WTC11 (cell line): Measurements from ENCODE around the gene ZBTB43. TPM values are rescaled to one million over a fixed set of nuclear protein-coding genes. Genes with fewer than 3 reads are reported as not detected.

ENCODE experiments used
- ATAC-seq: fragments of 200-7000 bp; cut with Tn5 transposase; 2 replicates; pipeline ENCODE4 v1.10.0; 2021; ENCODE audit warnings: mild to moderate bottlenecking, moderate library complexity
- CTCF ChIA-PET: fragments of 300-600 bp; sonication (Branson Sonifier 250); formaldehyde crosslinking; loops from one replicate; lab custom pipeline; 2021; ENCODE audit warnings: antibody characterized with exemption; lab: Charles Lee
- POLR2A ChIA-PET: fragments of 350-600 bp; sonication (Branson Sonifier 250); formaldehyde crosslinking; loops from one replicate; lab custom pipeline; 2021; ENCODE audit warnings: antibody characterized with exemption; lab: Charles Lee
- DNase-seq: peaks from one replicate; pipeline ENCODE4 v3.0.0; 2021; ENCODE audit warnings: low spot score
- H3K27ac Mint-ChIP-seq: 2 replicates; pipeline ENCODE4 v1.8.0; 2021; ENCODE audit warnings: mixed read lengths
- H3K27me3 Mint-ChIP-seq: 2 replicates; pipeline ENCODE4 v1.8.0; 2021; ENCODE audit warnings: low read depth, mild to moderate bottlenecking, moderate library complexity, mixed read lengths
- H3K36me3 Mint-ChIP-seq: 2 replicates; pipeline ENCODE4 v1.8.0; 2021; ENCODE audit warnings: mixed read lengths
- H3K4me1 Mint-ChIP-seq: 2 replicates; pipeline ENCODE4 v1.8.0; 2022; ENCODE audit warnings: mixed read lengths
- H3K4me3 Mint-ChIP-seq: 2 replicates; pipeline ENCODE4 v1.8.0; 2021; ENCODE audit warnings: mild to moderate bottlenecking, moderate library complexity, mixed read lengths
- H3K9me3 Mint-ChIP-seq: 2 replicates; pipeline ENCODE4 v1.8.0; 2021; ENCODE audit warnings: mixed read lengths
- CBFB ChIP-seq: sonication (generic); formaldehyde crosslinking; IDR thresholded peaks from 2 replicates; pipeline ENCODE4 v1.8.1; 2022; ENCODE audit warnings: mild to moderate bottlenecking, low read depth, missing genetic modification reagents
- CREM ChIP-seq: sonication (generic); formaldehyde crosslinking; IDR thresholded peaks from 2 replicates; pipeline ENCODE4 v1.8.1; 2022; ENCODE audit warnings: mild to moderate bottlenecking, missing genetic modification reagents, moderate library complexity
- ESRRA ChIP-seq: sonication (generic); formaldehyde crosslinking; IDR thresholded peaks from 2 replicates; pipeline ENCODE4 v1.8.1; 2022; ENCODE audit warnings: mild to moderate bottlenecking, missing genetic modification reagents, borderline replicate concordance
- ETV6 ChIP-seq: sonication (generic); formaldehyde crosslinking; IDR thresholded peaks from 2 replicates; pipeline ENCODE4 v1.8.1; 2022; ENCODE audit warnings: mild to moderate bottlenecking, missing genetic modification reagents
- FOXP1 ChIP-seq: sonication (generic); formaldehyde crosslinking; IDR thresholded peaks from 2 replicates; pipeline ENCODE4 v1.8.0; 2022; ENCODE audit warnings: missing genetic modification reagents, mild to moderate bottlenecking, moderate library complexity, borderline replicate concordance
- GTF2I ChIP-seq: fragments of 250-450 bp; sonication (Bioruptor Pico); conservative IDR thresholded peaks from 2 replicates; pipeline ENCODE4 v1.4.0; 2021; ENCODE audit warnings: mild to moderate bottlenecking
- HMGA2 ChIP-seq: fragments of 250-450 bp; sonication (Bioruptor Pico); IDR thresholded peaks from 2 replicates; pipeline ENCODE4 v1.4.0; 2021; ENCODE audit warnings: mild to moderate bottlenecking, moderate library complexity
- IRF2 ChIP-seq: sonication (generic); formaldehyde crosslinking; IDR thresholded peaks from 2 replicates; pipeline ENCODE4 v1.8.0; 2022; ENCODE audit warnings: low read depth, missing genetic modification reagents, borderline replicate concordance
- KAT7 ChIP-seq: sonication (generic); formaldehyde crosslinking; IDR thresholded peaks from 2 replicates; pipeline ENCODE4 v1.8.1; 2023; ENCODE audit warnings: missing genetic modification reagents, mild to moderate bottlenecking, borderline replicate concordance
- NFATC4 ChIP-seq: fragments of 250-450 bp; sonication (Bioruptor Pico); IDR thresholded peaks from 2 replicates; pipeline ENCODE4 v1.9.0; 2021; ENCODE audit warnings: mild to moderate bottlenecking
- NFYB ChIP-seq: sonication (generic); formaldehyde crosslinking; conservative IDR thresholded peaks from 2 replicates; pipeline ENCODE4 v1.8.0; 2022; ENCODE audit warnings: low read depth, missing genetic modification reagents
- NR3C1 ChIP-seq: sonication (generic); formaldehyde crosslinking; conservative IDR thresholded peaks from 2 replicates; pipeline ENCODE4 v1.8.1; 2023; ENCODE audit warnings: low read depth, mild to moderate bottlenecking, missing genetic modification reagents
- PRRX2 ChIP-seq: fragments of 250-450 bp; sonication (Bioruptor Pico); IDR thresholded peaks from 2 replicates; pipeline ENCODE4 v1.8.0; 2021; ENCODE audit warnings: mild to moderate bottlenecking
- RORB ChIP-seq: fragments of 250-450 bp; sonication (Bioruptor Pico); IDR thresholded peaks from 2 replicates; pipeline ENCODE4 v1.9.0; 2021; ENCODE audit warnings: mild to moderate bottlenecking
- SMAD3 ChIP-seq: sonication (generic); formaldehyde crosslinking; IDR thresholded peaks from 2 replicates; pipeline ENCODE4 v1.8.0; 2022; ENCODE audit warnings: missing genetic modification reagents, mild to moderate bottlenecking, borderline replicate concordance
- SMAD4 ChIP-seq: sonication (generic); formaldehyde crosslinking; IDR thresholded peaks from 2 replicates; pipeline ENCODE4 v1.8.0; 2022; ENCODE audit warnings: mild to moderate bottlenecking, missing genetic modification reagents
- TEAD4 ChIP-seq: sonication (generic); formaldehyde crosslinking; IDR thresholded peaks from 2 replicates; pipeline ENCODE4 v1.8.0; 2022; ENCODE audit warnings: mild to moderate bottlenecking, missing genetic modification reagents
- ZNF396 ChIP-seq: fragments of 250-450 bp; sonication (Bioruptor Pico); IDR thresholded peaks from 2 replicates; pipeline ENCODE4 v1.8.0; 2021; ENCODE audit warnings: mild to moderate bottlenecking, moderate library complexity, borderline replicate concordance
- total RNA-seq: library from RNA; stranded (reverse); gene quantifications from 3 replicates; pipeline ENCODE4 v1.2.3, GENCODE V29; 2021
- TF ChIP-seq, protein P1 (sequence below): fragments of 250-450 bp; sonication (Bioruptor Pico); IDR thresholded peaks from 2 replicates; pipeline ENCODE4 v1.9.0; 2021; ENCODE audit warnings: mild to moderate bottlenecking
- TF ChIP-seq, protein P2 (sequence below): sonication (generic); formaldehyde crosslinking; IDR thresholded peaks from 2 replicates; pipeline ENCODE4 v1.8.1; 2022; ENCODE audit warnings: low read depth, missing genetic modification reagents, borderline replicate concordance
- TF ChIP-seq, protein P3 (sequence below): sonication (generic); formaldehyde crosslinking; IDR thresholded peaks from 2 replicates; pipeline ENCODE4 v1.8.0; 2023; ENCODE audit warnings: missing genetic modification reagents
- TF ChIP-seq, protein P4 (sequence below): sonication (generic); formaldehyde crosslinking; IDR thresholded peaks from 2 replicates; pipeline ENCODE4 v1.8.0; 2022; ENCODE audit warnings: mild to moderate bottlenecking, missing genetic modification reagents
- TF ChIP-seq, protein P5 (sequence below): sonication (generic); formaldehyde crosslinking; IDR thresholded peaks from 2 replicates; pipeline ENCODE4 v1.8.1; 2023; ENCODE audit warnings: mild to moderate bottlenecking, missing genetic modification reagents
- TF ChIP-seq, protein P6 (sequence below): sonication (generic); formaldehyde crosslinking; IDR thresholded peaks from 2 replicates; pipeline ENCODE4 v1.8.1; 2023; ENCODE audit warnings: mild to moderate bottlenecking, missing genetic modification reagents, borderline replicate concordance

ZBTB43 gene
- total RNA-seq, 1 experiment from 2014 or later, result 23.8 TPM

DNA sequence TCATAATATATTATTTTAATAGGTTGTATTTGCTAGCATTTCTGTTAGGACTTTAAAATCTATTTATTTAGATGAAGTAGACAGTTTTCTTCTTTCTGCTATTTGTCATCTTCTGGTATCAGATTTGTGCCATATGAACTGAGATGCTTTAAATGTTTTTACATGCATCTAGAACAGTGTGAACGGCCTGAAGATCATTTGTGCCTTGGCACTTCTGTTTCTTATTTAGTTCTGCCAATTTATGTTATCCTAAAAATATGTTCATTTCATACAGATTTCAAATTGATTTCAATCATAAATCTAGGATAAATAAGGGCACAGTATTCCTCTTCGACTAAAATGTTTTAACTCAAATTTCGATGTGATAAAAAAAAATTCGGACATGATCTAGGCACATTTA, 71.7 kb downstream of the ZBTB43 start:
- ChIA-PET CTCF (no interaction called here), POLR2A (no interaction called here)
- H3K9me3 Mint-ChIP-seq, result no peaks in the 10 kb centered on the region
- no peak overlapping the region for H3K4me3 Mint-ChIP-seq
- peaks cover 20% of the 10 kb centered on the region for H3K36me3 Mint-ChIP-seq
- no peaks in the 10 kb centered on the region for H3K27me3 Mint-ChIP-seq
- TF ChIP-seq KAT7 (no peak), GTF2I (CRISPR knock-in tag) (no peak), HMGA2 (CRISPR knock-in tag) (no peak), NFATC4 (CRISPR knock-in tag) (no peak), RORB (CRISPR knock-in tag) (no peak), CREM (CRISPR knock-in tag) (no peak), NFYB (CRISPR knock-in tag) (no peak), ZNF396 (CRISPR knock-in tag) (no peak), PRRX2 (no peak)
- TF ChIP-seq, protein P1, sequence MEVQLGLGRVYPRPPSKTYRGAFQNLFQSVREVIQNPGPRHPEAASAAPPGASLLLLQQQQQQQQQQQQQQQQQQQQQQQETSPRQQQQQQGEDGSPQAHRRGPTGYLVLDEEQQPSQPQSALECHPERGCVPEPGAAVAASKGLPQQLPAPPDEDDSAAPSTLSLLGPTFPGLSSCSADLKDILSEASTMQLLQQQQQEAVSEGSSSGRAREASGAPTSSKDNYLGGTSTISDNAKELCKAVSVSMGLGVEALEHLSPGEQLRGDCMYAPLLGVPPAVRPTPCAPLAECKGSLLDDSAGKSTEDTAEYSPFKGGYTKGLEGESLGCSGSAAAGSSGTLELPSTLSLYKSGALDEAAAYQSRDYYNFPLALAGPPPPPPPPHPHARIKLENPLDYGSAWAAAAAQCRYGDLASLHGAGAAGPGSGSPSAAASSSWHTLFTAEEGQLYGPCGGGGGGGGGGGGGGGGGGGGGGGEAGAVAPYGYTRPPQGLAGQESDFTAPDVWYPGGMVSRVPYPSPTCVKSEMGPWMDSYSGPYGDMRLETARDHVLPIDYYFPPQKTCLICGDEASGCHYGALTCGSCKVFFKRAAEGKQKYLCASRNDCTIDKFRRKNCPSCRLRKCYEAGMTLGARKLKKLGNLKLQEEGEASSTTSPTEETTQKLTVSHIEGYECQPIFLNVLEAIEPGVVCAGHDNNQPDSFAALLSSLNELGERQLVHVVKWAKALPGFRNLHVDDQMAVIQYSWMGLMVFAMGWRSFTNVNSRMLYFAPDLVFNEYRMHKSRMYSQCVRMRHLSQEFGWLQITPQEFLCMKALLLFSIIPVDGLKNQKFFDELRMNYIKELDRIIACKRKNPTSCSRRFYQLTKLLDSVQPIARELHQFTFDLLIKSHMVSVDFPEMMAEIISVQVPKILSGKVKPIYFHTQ (CRISPR knock-in tag), result no peak
- TF ChIP-seq, protein P2, sequence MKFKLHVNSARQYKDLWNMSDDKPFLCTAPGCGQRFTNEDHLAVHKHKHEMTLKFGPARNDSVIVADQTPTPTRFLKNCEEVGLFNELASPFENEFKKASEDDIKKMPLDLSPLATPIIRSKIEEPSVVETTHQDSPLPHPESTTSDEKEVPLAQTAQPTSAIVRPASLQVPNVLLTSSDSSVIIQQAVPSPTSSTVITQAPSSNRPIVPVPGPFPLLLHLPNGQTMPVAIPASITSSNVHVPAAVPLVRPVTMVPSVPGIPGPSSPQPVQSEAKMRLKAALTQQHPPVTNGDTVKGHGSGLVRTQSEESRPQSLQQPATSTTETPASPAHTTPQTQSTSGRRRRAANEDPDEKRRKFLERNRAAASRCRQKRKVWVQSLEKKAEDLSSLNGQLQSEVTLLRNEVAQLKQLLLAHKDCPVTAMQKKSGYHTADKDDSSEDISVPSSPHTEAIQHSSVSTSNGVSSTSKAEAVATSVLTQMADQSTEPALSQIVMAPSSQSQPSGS (CRISPR knock-in tag), result no peak
- TF ChIP-seq, protein P3, sequence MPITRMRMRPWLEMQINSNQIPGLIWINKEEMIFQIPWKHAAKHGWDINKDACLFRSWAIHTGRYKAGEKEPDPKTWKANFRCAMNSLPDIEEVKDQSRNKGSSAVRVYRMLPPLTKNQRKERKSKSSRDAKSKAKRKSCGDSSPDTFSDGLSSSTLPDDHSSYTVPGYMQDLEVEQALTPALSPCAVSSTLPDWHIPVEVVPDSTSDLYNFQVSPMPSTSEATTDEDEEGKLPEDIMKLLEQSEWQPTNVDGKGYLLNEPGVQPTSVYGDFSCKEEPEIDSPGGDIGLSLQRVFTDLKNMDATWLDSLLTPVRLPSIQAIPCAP, result no peak
- TF ChIP-seq, protein P4, sequence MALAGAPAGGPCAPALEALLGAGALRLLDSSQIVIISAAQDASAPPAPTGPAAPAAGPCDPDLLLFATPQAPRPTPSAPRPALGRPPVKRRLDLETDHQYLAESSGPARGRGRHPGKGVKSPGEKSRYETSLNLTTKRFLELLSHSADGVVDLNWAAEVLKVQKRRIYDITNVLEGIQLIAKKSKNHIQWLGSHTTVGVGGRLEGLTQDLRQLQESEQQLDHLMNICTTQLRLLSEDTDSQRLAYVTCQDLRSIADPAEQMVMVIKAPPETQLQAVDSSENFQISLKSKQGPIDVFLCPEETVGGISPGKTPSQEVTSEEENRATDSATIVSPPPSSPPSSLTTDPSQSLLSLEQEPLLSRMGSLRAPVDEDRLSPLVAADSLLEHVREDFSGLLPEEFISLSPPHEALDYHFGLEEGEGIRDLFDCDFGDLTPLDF (CRISPR knock-in tag), result no peak
- DNase-seq (no peak), ATAC-seq (no peak)
- H3K4me1 Mint-ChIP-seq, result peaks cover 9% of the 10 kb centered on the region
- H3K27ac Mint-ChIP-seq, result 0 out of 2 replicates have a peak overlapping the region, but pooled peaks have one; percentile 13

DNA sequence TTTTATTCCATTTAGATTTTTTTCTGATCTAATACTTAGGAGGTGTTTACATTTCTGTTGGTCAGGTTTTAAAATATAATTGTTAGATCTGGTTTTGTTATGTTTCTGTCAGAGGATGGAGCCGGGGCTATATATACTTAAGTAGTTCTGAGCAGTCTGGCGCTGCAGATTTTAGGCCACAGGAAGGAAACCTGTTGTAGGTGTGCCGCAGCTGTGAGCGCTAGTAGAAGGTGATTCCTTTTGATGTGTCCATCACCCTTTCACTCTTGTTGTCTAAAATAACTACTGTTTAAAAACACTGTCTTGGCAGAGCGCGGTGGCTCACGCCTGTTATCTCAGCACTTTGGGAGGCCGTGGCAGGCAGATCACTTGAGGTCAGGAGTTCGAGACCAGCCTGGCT, 72.6 kb downstream of the ZBTB43 start:
- no peaks in the 10 kb centered on the region for H3K9me3 Mint-ChIP-seq
- H3K4me1 Mint-ChIP-seq, result peaks cover 12% of the 10 kb centered on the region
- CTCF ChIA-PET, result no interaction called here
- DNase-seq, result no peak
- TF ChIP-seq NFATC4 (CRISPR knock-in tag) (no peak), PRRX2 (no peak), HMGA2 (CRISPR knock-in tag) (no peak), NR3C1 (CRISPR knock-in tag) (no peak), SMAD4 (CRISPR knock-in tag) (no peak), TEAD4 (no peak), IRF2 (no peak), FOXP1 (CRISPR knock-in tag) (no peak), ESRRA (no peak), SMAD3 (CRISPR knock-in tag) (no peak), CREM (CRISPR knock-in tag) (no peak), ETV6 (no peak), CBFB (CRISPR knock-in tag) (no peak)
- TF ChIP-seq, protein P5, sequence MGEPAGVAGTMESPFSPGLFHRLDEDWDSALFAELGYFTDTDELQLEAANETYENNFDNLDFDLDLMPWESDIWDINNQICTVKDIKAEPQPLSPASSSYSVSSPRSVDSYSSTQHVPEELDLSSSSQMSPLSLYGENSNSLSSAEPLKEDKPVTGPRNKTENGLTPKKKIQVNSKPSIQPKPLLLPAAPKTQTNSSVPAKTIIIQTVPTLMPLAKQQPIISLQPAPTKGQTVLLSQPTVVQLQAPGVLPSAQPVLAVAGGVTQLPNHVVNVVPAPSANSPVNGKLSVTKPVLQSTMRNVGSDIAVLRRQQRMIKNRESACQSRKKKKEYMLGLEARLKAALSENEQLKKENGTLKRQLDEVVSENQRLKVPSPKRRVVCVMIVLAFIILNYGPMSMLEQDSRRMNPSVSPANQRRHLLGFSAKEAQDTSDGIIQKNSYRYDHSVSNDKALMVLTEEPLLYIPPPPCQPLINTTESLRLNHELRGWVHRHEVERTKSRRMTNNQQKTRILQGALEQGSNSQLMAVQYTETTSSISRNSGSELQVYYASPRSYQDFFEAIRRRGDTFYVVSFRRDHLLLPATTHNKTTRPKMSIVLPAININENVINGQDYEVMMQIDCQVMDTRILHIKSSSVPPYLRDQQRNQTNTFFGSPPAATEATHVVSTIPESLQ (CRISPR knock-in tag), result no peak
- TF ChIP-seq, protein P6, sequence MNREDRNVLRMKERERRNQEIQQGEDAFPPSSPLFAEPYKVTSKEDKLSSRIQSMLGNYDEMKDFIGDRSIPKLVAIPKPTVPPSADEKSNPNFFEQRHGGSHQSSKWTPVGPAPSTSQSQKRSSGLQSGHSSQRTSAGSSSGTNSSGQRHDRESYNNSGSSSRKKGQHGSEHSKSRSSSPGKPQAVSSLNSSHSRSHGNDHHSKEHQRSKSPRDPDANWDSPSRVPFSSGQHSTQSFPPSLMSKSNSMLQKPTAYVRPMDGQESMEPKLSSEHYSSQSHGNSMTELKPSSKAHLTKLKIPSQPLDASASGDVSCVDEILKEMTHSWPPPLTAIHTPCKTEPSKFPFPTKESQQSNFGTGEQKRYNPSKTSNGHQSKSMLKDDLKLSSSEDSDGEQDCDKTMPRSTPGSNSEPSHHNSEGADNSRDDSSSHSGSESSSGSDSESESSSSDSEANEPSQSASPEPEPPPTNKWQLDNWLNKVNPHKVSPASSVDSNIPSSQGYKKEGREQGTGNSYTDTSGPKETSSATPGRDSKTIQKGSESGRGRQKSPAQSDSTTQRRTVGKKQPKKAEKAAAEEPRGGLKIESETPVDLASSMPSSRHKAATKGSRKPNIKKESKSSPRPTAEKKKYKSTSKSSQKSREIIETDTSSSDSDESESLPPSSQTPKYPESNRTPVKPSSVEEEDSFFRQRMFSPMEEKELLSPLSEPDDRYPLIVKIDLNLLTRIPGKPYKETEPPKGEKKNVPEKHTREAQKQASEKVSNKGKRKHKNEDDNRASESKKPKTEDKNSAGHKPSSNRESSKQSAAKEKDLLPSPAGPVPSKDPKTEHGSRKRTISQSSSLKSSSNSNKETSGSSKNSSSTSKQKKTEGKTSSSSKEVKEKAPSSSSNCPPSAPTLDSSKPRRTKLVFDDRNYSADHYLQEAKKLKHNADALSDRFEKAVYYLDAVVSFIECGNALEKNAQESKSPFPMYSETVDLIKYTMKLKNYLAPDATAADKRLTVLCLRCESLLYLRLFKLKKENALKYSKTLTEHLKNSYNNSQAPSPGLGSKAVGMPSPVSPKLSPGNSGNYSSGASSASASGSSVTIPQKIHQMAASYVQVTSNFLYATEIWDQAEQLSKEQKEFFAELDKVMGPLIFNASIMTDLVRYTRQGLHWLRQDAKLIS (CRISPR knock-in tag), result no peak
- H3K4me3 Mint-ChIP-seq, result no peak overlapping the region
- peaks cover 20% of the 10 kb centered on the region for H3K36me3 Mint-ChIP-seq
- POLR2A ChIA-PET, result no interaction called here
- ATAC-seq, result no peak
- H3K27me3 Mint-ChIP-seq, result no peaks in the 10 kb centered on the region
- 0 out of 2 replicates have a peak overlapping the region, but pooled peaks have one; percentile 13 for H3K27ac Mint-ChIP-seq
